ENCODE data around the gene DNM3.

- TF ChIP-seq SP1 (IDR thresholded peaks at IDR 0.05; ENCODE audit: low read depth, low read length): no peak
- TF ChIP-seq MAX (IDR thresholded peaks at IDR 0.05; ENCODE audit: low read depth, low read length): no peak
- no peak for TF ChIP-seq EP300 (IDR thresholded peaks at IDR 0.05; ENCODE audit: borderline replicate concordance in 1 of 2, control insufficient read depth in 1 of 2, low read depth in 2 of 2, low read length in 2 of 2)
- TF ChIP-seq TCF12 (IDR thresholded peaks at IDR 0.05; ENCODE audit: low read depth, low read length): no peak
- TF ChIP-seq MEF2B (IDR thresholded peaks at IDR 0.05; ENCODE audit: partially characterized antibody, poor library complexity, severe bottlenecking): no peak
- TF ChIP-seq FOS (IDR thresholded peaks at IDR 0.05; ENCODE audit: borderline replicate concordance, extremely low read depth, insufficient read length): no peak
- TF ChIP-seq CBFB (IDR thresholded peaks at IDR 0.05; ENCODE audit: low read depth): no peak
- TF ChIP-seq, protein P1, sequence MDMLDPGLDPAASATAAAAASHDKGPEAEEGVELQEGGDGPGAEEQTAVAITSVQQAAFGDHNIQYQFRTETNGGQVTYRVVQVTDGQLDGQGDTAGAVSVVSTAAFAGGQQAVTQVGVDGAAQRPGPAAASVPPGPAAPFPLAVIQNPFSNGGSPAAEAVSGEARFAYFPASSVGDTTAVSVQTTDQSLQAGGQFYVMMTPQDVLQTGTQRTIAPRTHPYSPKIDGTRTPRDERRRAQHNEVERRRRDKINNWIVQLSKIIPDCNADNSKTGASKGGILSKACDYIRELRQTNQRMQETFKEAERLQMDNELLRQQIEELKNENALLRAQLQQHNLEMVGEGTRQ (IDR thresholded peaks at IDR 0.05; ENCODE audit: borderline replicate concordance, low read depth, low read length): no peak
- no peak for TF ChIP-seq MYC (IDR thresholded peaks at IDR 0.05; ENCODE audit: insufficient read depth, insufficient read length, insufficient replicate concordance, low read length, severe bottlenecking)
- TF ChIP-seq, protein P2, sequence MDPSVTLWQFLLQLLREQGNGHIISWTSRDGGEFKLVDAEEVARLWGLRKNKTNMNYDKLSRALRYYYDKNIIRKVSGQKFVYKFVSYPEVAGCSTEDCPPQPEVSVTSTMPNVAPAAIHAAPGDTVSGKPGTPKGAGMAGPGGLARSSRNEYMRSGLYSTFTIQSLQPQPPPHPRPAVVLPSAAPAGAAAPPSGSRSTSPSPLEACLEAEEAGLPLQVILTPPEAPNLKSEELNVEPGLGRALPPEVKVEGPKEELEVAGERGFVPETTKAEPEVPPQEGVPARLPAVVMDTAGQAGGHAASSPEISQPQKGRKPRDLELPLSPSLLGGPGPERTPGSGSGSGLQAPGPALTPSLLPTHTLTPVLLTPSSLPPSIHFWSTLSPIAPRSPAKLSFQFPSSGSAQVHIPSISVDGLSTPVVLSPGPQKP (IDR thresholded peaks at IDR 0.05; ENCODE audit: low read depth, low read length): no peak
- TF ChIP-seq, protein P3, sequence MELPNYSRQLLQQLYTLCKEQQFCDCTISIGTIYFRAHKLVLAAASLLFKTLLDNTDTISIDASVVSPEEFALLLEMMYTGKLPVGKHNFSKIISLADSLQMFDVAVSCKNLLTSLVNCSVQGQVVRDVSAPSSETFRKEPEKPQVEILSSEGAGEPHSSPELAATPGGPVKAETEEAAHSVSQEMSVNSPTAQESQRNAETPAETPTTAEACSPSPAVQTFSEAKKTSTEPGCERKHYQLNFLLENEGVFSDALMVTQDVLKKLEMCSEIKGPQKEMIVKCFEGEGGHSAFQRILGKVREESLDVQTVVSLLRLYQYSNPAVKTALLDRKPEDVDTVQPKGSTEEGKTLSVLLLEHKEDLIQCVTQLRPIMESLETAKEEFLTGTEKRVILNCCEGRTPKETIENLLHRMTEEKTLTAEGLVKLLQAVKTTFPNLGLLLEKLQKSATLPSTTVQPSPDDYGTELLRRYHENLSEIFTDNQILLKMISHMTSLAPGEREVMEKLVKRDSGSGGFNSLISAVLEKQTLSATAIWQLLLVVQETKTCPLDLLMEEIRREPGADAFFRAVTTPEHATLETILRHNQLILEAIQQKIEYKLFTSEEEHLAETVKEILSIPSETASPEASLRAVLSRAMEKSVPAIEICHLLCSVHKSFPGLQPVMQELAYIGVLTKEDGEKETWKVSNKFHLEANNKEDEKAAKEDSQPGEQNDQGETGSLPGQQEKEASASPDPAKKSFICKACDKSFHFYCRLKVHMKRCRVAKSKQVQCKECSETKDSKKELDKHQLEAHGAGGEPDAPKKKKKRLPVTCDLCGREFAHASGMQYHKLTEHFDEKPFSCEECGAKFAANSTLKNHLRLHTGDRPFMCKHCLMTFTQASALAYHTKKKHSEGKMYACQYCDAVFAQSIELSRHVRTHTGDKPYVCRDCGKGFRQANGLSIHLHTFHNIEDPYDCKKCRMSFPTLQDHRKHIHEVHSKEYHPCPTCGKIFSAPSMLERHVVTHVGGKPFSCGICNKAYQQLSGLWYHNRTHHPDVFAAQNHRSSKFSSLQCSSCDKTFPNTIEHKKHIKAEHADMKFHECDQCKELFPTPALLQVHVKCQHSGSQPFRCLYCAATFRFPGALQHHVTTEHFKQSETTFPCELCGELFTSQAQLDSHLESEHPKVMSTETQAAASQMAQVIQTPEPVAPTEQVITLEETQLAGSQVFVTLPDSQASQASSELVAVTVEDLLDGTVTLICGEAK (IDR thresholded peaks at IDR 0.05; ENCODE audit: borderline replicate concordance): no peak
- TF ChIP-seq WRNIP1 (IDR thresholded peaks at IDR 0.05; ENCODE audit: borderline replicate concordance, low read depth, low read length): no peak
- no peak for TF ChIP-seq CTCF (IDR thresholded peaks at IDR 0.05 in 2 of 3, conservative IDR thresholded peaks at IDR 0.05 in 1 of 3; ENCODE audit: control insufficient read depth in 2 of 3, extremely low read depth in 1 of 3, insufficient read depth in 1 of 3, low read depth in 3 of 3, low read length in 3 of 3)
- TF ChIP-seq HDGF (IDR thresholded peaks at IDR 0.05): no peak
Observed at GRCh38 chr1:171939740-171940139, 98.4 kb downstream of the DNM3 start.

All from GM12878 (cell line).